Myocyte (in vitro differentiated cells): ENCODE results near the gene NET1. TPM values are rescaled to one million over a fixed set of nuclear protein-coding genes. Genes with fewer than 3 reads are reported as not detected.

Experiments used
- DNase-seq: peaks from one replicate; pipeline ENCODE4 v3.0.0-alpha.2; 2012; ENCODE audit warnings: low read depth
- total RNA-seq: library from RNA; depleted of rRNA; stranded (reverse); fragments of >200 nt; gene quantifications from 2 replicates; pipeline ENCODE4 v1.2.3, GENCODE V29; 2014

Gene NET1
- total RNA-seq, 1 donor from 2014 or later = 31.6 TPM

GRCh38 chr10:5497948-5498730 lies 85.8 kb downstream of the NET1 start:
- no peak for DNase-seq

DNA sequence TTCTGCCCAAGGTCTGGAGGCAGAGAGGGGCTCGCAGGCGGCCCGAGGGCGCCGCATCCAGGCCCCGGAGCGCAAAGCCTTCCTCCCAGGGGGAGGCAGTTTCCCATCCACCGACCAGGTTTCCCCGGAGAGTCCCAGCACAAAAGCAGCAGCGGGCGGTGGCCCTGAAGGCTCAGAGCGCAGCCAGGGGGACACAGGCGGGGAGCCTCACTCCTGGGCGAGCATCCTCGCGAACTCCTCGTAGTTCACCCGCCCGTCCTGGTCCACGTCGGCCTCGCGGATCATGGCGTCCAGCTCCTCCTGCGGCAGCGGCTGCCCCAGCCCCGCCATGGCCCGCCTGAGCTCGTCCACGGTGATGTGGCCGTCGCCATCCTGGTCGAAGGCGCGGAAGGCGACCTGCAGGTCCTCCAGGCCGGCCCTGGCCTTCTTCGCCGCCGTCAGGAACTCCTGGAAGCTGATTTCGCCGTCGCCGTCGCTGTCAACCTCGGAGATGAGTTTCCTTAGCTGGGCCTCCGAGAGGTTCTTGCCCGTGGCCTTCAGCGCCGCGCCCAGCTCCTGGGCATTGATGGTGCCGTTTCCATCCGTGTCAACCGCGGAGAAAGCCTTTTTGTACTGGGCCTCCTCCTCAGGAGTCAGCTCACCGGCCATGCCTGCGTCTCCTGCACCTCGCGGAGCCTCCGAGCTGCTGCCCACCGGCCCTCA lies 86.6 kb downstream of the NET1 start:
- DNase-seq = no peak

DNA sequence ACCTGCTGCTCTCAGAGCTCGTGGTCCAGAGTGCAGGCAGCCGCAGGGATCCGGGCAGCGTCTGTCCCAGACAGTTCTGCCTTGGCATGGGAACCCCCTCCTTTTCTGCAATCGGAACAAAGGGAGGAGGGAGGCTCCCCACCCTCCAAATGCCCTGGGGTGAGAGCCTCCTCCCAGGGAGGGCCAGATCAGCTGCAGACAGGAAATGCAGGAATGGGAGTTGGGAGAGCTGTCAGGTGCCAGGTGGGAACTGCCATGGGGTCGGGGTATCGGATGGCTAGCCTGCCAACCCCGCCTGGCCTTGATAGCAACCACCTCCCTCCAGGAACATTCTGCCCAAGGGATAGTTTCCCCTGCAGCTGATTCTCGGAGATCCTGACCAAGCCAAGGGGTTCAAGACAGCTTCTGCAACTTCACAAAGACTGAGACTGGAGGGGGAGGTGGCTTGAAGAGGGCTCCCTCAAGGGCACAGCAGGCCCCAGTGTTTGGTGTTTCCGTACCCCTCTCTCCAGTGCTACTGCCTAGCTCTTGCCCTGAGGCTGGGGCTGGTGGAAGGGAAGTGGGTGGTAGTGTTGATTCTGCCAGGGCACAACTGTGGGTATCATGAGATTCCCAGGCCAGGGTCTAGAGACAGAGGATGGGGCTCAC lies 87.3 kb downstream of the NET1 start, which contains the start of gene CALML5:
Gene CALML5 (minus strand): TSS at position 78 of the 648 bp plus-strand sequence. CDS start 132 bp downstream, outside the sequence.
- DNase-seq = no peak

DNA sequence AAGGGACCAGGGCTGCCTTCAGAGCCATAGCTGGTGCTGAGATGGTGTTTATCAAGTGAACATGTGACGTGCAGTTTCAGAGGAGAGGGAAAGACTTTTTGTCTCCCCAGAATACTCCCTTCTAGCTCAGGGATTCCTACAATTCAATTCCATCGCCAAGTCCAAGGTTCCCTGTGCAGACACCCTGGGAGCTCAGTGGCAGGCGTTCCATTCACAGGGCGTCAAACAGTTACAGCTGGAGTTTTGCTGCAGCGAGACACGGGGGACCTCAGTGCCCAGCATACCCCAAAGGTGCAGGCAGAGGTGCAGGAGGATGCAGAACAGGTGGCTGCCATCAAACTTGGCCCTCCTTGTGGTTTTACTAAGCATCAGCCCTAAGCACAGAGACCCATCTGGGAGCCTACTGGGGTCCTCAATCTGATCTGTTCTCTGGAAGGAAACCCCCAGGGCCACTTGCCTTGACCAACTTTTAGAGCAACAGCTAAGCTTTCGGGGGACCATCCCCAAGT lies 87.9 kb downstream of the NET1 start:
- DNase-seq = no peak

DNA sequence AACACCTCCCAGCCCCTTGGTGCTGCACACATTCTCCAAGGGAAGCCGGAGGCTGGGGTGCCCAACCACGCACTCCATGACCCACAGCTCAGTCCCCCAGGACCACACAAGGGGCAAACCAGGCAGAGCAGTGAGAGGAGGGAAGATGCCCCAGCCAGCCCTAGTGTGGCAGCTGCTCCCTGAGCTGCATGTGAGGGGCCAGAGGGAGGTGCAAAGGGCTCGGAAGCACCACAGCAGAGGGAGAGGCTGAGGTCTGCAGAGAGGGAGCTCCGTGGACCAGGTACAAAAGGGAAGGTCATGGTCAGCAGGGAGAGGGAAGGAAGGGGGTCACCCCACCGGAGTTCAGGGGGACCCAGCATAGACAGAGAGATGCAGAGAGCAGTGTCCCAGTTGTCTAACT lies 88.6 kb downstream of the NET1 start:
- DNase-seq = no peak

- peak; percentile 49 for DNase-seq
Measured at GRCh38 chr10:5502061-5502521, 89.7 kb downstream of the NET1 start.

- DNase-seq = no peak
Measured at GRCh38 chr10:5502571-5503476, 90.5 kb downstream of the NET1 start.

GRCh38 chr10:5503477-5503835 lies 91.1 kb downstream of the NET1 start:
- DNase-seq = no peak

DNA sequence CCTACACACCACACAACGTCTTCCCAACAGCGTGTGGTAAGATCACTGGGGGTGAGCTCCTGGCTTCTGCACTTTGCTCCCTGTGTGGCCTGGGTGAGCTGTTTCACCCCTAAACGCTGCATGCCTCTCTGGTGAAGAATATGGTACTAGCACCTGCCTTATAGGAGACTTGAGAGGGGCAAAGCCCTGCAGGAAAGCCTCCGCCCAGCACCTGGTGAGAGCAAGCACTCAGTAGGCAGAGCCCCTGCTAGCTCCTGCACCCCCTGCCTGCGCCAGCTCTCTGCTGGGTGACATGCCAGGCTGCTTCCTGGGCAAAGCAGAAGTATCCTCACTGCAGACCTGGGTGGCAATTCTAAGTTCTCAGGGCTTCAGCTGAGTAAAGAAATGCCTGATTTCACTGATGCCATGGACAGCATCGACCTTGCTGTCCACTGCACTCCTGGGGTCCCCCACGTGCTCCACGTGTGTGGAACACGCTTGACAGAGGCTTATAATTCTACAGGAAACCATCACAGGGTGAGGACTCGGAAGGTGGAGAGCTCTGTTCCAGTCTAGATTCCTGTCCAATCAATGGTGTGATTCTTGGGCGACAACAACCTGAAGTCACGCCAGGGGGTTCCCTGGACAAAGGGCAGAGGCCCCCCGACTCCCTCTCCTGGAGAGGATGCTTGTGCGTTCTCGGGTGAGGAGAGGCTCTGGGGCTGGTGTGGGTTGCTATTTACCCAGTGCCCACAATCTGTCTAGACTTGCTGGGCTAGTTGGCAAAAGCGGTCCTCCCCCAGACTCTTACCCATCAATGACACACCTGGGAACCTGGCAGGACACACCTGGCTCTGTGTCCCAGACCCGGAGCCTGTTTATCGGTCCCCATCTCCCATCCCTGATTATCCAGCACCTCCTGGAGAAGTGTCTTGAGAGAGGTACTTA lies 92.1 kb downstream of the NET1 start:
- no peak for DNase-seq

DNA sequence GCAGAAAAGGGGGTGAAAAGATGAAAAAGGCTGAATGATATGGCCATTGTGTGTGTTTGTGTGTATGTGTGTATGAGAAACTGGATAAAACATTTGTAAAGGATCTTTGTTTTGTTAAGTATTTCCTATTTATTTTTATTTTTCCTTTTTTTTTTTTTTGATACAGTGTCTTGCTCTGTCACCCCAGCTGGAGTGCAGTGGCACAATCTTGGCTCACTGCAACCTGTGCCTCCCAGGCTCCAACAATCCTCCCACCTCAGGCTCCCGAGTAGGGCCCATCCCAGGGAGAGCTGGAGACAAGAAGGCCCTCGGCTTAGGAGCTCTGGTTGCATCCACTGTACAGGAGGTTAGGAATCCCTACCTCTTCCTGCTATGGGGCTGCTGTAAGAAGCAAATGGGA lies 93.9 kb downstream of the NET1 start:
- no peak for DNase-seq

DNA sequence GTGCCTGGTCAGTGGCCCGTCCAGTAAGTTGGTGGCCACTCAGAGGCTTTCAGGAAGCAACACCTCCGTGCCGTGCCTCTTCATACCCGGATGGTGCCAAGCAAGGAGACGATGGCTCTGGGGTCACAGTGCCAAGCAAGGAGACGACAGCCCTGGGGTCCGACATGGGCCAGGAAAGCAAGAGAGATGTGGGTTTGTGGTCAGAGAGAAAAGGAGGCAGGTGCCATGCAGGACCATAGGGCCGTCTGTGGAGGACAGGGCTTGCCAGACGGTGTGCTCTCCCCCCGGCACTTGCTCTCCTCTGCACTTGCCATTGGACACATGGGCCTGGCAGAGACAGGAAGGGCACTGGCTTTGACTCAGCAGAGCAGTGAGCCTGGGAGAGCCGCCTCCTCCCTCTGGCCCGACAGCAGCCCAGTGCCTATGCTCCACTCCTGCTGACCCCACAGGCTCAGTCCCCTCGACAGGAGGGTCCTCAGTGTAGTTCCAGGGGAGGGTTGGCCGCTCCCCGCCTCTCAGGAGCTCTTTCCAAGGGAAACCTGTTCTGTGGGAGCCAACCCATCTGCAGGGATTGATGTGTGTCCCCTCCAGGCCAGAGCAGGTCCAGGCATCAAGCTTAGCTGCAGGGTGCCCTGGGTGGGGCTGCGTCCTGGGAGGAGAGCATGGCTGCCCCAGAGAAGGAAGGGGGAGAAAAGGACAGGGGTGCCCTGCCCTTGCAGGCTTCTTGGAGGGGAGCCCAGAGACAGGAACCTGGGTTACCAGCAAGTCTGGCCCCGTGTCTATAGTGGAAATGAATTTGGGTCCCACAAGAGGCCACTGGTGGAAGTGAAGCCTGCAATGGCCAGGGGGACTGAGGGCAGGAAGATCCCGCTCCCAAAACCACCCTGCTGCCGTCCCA lies 94.6 kb downstream of the NET1 start:
- DNase-seq = no peak

DNA sequence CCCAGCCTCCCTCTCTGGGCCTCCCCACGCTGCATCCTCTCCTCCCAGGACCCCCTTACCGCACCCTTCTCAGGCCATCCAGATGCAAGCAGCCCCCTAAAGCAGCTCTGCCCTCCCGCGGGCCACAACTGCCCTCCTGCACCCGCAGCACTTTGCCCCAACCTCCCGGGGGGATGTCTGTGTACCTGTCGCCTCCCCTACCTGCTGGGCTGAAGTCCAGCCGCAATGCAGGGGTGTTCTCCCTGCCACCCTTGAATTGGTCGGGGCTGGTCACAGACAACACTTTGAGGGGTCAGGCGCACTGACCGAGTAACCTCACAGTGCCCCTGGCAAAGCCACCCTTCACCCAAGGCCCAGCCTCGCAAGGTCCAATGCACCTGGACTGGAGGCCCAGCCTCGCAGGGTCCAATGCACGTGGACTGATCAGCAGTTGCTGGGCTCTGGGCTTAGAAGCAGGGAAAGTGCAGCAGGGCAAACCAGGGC lies 95.3 kb downstream of the NET1 start:
- no peak for DNase-seq

DNA sequence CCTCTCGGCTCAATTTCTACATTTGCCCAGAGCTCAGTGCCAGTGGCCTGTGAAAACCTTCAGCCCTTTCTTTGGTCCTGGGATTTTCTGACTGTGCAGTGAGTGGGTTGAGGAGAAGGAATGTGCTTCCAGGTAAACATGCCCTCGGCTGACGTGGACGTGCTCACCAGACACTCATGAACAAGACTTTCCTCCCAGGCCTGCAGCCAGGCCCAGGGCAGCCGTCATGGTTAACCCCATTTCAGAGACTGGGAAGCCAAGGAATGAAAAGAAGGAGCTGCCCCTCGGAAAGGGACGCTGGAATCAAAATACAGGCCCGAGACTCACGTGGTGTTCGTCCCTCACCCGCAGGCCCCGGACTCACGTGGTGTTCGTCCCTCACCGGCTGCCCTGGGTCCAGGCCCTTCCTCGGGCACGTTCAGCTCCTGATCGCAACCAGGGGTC lies 95.8 kb downstream of the NET1 start:
- no peak for DNase-seq

Other genes with a start within 250 kb of the NET1 start
- gene AKR1C8, start 227.4 kb upstream of the NET1 start, total RNA-seq = not detected in 2 replicates
- gene AKR1C4, start 215.7 kb upstream of the NET1 start, total RNA-seq = not detected in 2 replicates
- not detected in 2 replicates for gene UCN3, start 47.6 kb upstream of the NET1 start, total RNA-seq
- gene TUBAL3, start 7.7 kb upstream of the NET1 start, total RNA-seq = not detected in 2 replicates
- gene CALML5, start 87.0 kb downstream of the NET1 start, total RNA-seq = not detected in 2 replicates
- not detected in 2 replicates for gene CALML3, start 112.4 kb downstream of the NET1 start, total RNA-seq